Effector memory CD8-positive, alpha-beta T cell (primary cell): Measurements from ENCODE around the gene FTO.
A peak's percentile ranks its signal among the peaks of the same experiment; 100 is the strongest.

Experiments
- ATAC-seq: fragments of 150-1000 bp; cut with Tn5 transposase; replicated peaks from 2 replicates; pipeline ENCODE4 v1.10.0; 2021; ENCODE audit warnings: mild to moderate bottlenecking, moderate library complexity
- DNase-seq, 3 experiments: peaks; one replicate each; pipeline ENCODE4 v3.0.0; 2021
- H3K27ac Mint-ChIP-seq, 2 donors: one replicate each; pipeline ENCODE4 v1.8.0; 2022; ENCODE audit warnings: mild to moderate bottlenecking in 2 of 2, mixed read lengths in 2 of 2, moderate library complexity in 2 of 2
- H3K27me3 Mint-ChIP-seq, 2 donors: one replicate each; pipeline ENCODE4 v1.8.0; 2022; ENCODE audit warnings: mixed read lengths in 2 of 2
- H3K36me3 Mint-ChIP-seq: one replicate; pipeline ENCODE4 v1.8.0; 2022; ENCODE audit warnings: mild to moderate bottlenecking, moderate library complexity, mixed read lengths; ENCODE audit not compliant: insufficient read depth
- H3K4me1 Mint-ChIP-seq, 2 donors: one replicate each; pipeline ENCODE4 v1.8.0; 2022; ENCODE audit warnings: low read depth in 2 of 2, mixed read lengths in 2 of 2
- H3K4me3 Mint-ChIP-seq, 2 donors: one replicate each; pipeline ENCODE4 v1.8.0; 2022; ENCODE audit warnings: mild to moderate bottlenecking in 2 of 2, mixed read lengths in 2 of 2, moderate library complexity in 2 of 2
- H3K9me3 Mint-ChIP-seq, 2 donors: one replicate each; pipeline ENCODE4 v1.8.0; 2022; ENCODE audit warnings: mixed read lengths in 2 of 2

Gene FTO

GRCh38 chr16:53995378-53995777 is 291.4 kb downstream of the FTO start:
- H3K27ac Mint-ChIP-seq, result no peak overlapping the region

GRCh38 chr16:53996961-53997360 is 293.0 kb downstream of the FTO start:
- peaks cover 3 to 10% of the 10 kb centered on the region in 2 donors for H3K4me1 Mint-ChIP-seq
- no peak overlapping the region for H3K27ac Mint-ChIP-seq
- peaks cover under 1% of the 10 kb centered on the region for H3K36me3 Mint-ChIP-seq
- DNase-seq (no peak), ATAC-seq (no peak)
- H3K9me3 Mint-ChIP-seq, result no peaks in the 10 kb centered on the region
- no peak overlapping the region for H3K4me3 Mint-ChIP-seq
- no peaks in the 10 kb centered on the region for H3K27me3 Mint-ChIP-seq

More at GRCh38 chr16:53995378-53995777, 291.4 kb downstream of the FTO start:
- Mint-ChIP-seq H3K4me1 (peaks cover 7 to 15% of the 10 kb centered on the region in 2 donors), H3K36me3 (no peaks in the 10 kb centered on the region), H3K9me3 (no peaks in the 10 kb centered on the region), H3K4me3 (no peak overlapping the region), H3K27me3 (no peaks in the 10 kb centered on the region)
- ATAC-seq, result no peak
- no peak for DNase-seq

DNA sequence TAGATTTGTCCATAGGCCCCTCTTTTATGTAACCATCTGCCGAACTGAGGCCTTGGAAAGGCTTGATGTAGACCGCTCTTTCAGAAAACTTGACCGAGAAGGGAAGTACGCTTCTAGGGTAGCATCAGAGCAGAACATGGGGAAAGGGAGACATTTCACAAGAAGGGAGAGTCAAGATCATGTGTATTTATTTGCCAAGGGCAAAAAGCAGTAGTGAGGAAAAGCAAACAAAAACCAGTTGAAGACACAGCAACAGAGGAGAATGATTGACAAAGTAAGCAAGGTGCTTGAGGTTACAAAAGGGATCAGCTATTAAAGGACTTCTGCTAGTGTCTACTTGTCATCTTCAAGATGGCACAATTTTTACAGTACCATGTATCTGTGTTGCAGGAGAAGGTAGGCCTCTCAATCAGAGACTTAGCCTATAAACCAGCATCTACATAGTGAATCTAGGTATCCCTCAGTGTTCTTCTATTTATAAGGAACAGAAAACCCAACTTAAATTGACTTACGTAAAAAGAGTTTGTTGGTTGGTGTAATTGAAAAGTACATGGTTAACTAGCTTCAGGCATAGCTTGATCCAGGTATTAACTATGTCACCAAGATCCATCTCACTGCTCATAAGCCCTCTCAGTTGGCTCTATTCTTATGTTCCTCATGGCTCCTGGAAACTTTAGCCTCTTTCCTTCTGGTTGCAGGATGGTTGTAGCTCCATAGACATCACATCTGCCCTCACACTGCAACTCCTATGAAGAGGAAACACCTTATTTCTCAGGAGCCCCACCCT is 294.3 kb downstream of the FTO start:
- Mint-ChIP-seq H3K27ac (no peak overlapping the region), H3K4me1 (peaks cover 0 to 10% of the 10 kb centered on the region in 2 donors), H3K27me3 (no peaks in the 10 kb centered on the region), H3K4me3 (no peak overlapping the region), H3K36me3 (peaks cover 3% of the 10 kb centered on the region), H3K9me3 (no peaks in the 10 kb centered on the region)
- ATAC-seq (no peak), DNase-seq (no peak)

GRCh38 chr16:53998966-53999522 is 295.1 kb downstream of the FTO start:
- peaks cover 3% of the 10 kb centered on the region for H3K36me3 Mint-ChIP-seq
- no peaks in the 10 kb centered on the region for H3K9me3 Mint-ChIP-seq
- no peak for DNase-seq

DNA sequence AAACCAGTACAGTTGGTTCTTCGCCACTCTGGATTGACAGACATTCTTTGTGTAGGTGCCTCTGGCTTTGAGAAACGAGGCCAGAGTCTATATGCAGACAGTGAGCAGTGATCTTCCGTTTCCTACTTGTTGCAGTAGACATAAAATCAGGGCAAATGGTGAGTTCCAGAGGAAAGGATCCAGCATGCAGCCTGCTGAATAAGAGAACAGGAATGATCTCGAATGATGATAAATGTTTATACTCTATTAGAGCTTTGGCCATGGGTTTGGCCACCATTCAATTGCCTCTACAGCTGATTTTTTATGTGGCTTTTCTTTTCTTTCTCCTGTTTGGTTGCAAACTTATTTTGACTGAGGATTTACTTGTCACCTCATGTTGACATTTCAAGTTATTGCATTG is 295.9 kb downstream of the FTO start:
- Mint-ChIP-seq H3K4me3 (no peak overlapping the region), H3K27me3 (no peaks in the 10 kb centered on the region), H3K4me1 (peaks cover 0 to 9% of the 10 kb centered on the region in 2 donors), H3K27ac (no peak overlapping the region), H3K9me3 (no peaks in the 10 kb centered on the region), H3K36me3 (peaks cover 3% of the 10 kb centered on the region)
- ATAC-seq (no peak), DNase-seq (no peak)

More at GRCh38 chr16:53998966-53999522, 295.1 kb downstream of the FTO start:
- Mint-ChIP-seq H3K27ac (no peak overlapping the region), H3K4me1 (peaks cover 0 to 10% of the 10 kb centered on the region in 2 donors), H3K4me3 (no peak overlapping the region), H3K27me3 (no peaks in the 10 kb centered on the region)
- no peak for ATAC-seq

DNA sequence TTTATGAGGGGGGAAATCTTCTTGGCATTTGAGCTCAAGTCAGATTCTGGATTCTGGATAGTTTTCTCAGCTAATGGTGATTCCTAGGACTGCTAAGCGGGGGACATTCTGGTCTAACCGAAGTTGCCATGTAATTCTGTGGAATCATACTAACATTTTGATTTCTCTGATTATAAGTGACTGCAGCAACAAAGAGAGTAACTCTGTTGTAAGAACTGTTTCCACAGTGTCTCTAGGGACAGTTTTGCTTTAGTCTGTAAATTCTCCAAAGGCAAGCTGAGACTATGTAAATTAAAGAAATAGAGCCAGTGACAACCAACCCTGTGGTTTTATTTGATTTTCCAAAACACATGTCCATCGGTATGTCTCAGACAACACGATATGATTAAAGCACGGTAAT is 296.4 kb downstream of the FTO start:
- DNase-seq (no peak), ATAC-seq (no peak)
- Mint-ChIP-seq H3K27me3 (no peaks in the 10 kb centered on the region), H3K36me3 (peaks cover 3% of the 10 kb centered on the region), H3K9me3 (no peaks in the 10 kb centered on the region), H3K4me1 (peaks cover 0 to 6% of the 10 kb centered on the region in 2 donors), H3K27ac (no peak overlapping the region), H3K4me3 (no peak overlapping the region)

DNA sequence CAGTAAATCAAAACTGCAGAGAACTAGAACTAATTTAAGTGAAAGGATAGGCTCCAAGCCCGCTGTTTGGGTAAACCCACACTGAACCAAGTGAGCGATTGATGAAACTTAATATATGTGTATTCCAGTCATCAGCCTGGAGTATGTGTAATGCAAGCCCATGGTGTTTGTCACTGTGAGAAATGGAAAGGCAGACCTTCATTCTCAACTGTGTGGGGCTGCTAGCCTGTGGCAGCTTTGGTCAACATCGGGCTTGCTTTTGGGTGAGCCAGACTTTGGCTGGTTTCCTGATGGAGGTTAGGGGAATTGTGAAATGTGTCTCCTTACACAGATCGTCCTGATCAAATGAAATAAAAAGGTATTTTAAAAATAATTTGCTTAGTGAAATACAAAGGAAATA is 302.7 kb downstream of the FTO start:
- H3K4me3 Mint-ChIP-seq, result no peak overlapping the region
- H3K4me1 Mint-ChIP-seq, result no peaks in the 10 kb centered on the region
- no peak overlapping the region for H3K27ac Mint-ChIP-seq
- ATAC-seq (no peak), DNase-seq (no peak)
- H3K27me3 Mint-ChIP-seq, result no peaks in the 10 kb centered on the region
- H3K9me3 Mint-ChIP-seq, result no peaks in the 10 kb centered on the region
- H3K36me3 Mint-ChIP-seq, result peaks cover 3% of the 10 kb centered on the region

- DNase-seq, result no peak
- H3K27ac Mint-ChIP-seq, result no peak overlapping the region
- H3K36me3 Mint-ChIP-seq, result no peaks in the 10 kb centered on the region
- no peaks in the 10 kb centered on the region for H3K27me3 Mint-ChIP-seq
- no peaks in the 10 kb centered on the region for H3K4me1 Mint-ChIP-seq
- H3K4me3 Mint-ChIP-seq, result no peak overlapping the region
- no peak for ATAC-seq
- H3K9me3 Mint-ChIP-seq, result peaks cover 0 to 3% of the 10 kb centered on the region in 2 donors
Measured at GRCh38 chr16:54007504-54007903, 303.5 kb downstream of the FTO start.

DNA sequence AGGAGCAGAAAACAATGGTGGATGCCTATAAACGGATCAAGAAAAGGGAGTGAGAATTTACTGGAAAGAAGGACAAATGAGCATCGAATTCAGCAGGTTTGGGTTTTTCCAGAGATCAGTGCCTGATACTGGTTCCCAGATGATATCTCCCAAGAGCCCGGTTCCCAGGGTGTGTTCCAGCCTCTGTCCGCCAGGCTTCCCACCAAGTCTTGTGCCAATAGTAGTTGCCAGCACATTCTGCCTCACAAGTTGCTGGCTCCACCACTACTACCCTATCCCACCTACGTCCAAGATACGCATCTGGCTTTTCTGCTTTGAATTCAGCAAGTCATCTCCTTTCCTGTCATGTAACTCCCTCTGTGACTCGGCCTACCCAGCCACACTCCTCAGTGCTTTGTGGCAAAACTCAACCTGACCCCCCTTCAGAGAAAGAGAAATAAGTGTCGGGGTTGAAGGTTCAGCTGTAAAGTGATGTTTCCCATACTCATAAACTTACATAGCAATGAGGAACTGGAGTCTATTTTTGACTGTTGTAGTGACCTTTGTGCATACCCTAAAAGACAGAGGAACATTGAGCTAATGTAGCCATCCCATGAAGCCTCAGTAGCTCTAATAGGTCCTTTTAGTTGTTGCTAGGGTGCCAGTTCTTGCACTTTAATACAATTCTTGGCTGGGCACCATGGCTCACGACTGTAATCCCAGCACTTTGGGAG is 305.7 kb downstream of the FTO start:
- Mint-ChIP-seq H3K36me3 (no peaks in the 10 kb centered on the region), H3K27me3 (no peaks in the 10 kb centered on the region), H3K9me3 (peaks cover 3 to 7% of the 10 kb centered on the region in 2 donors), H3K27ac (peak overlapping the region in 1 of 2 donors; percentile 46), H3K4me3 (no peak overlapping the region), H3K4me1 (peaks cover 0 to 2% of the 10 kb centered on the region in 2 donors)
- no peak for ATAC-seq
- DNase-seq, result no peak

- H3K4me3 Mint-ChIP-seq, result no peak overlapping the region
- peaks cover 3 to 13% of the 10 kb centered on the region in 2 donors for H3K9me3 Mint-ChIP-seq
- peaks cover 0 to 2% of the 10 kb centered on the region in 2 donors for H3K4me1 Mint-ChIP-seq
- H3K27ac Mint-ChIP-seq, result no peak overlapping the region
- DNase-seq (no peak), ATAC-seq (no peak)
- H3K27me3 Mint-ChIP-seq, result no peaks in the 10 kb centered on the region
- peaks cover 4% of the 10 kb centered on the region for H3K36me3 Mint-ChIP-seq
Measured at GRCh38 chr16:54015147-54015546, 311.2 kb downstream of the FTO start.

GRCh38 chr16:54022362-54022761 is 318.4 kb downstream of the FTO start:
- Mint-ChIP-seq H3K27me3 (no peaks in the 10 kb centered on the region), H3K36me3 (no peaks in the 10 kb centered on the region)

GRCh38 chr16:54026456-54026855 is 322.5 kb downstream of the FTO start:
- ATAC-seq, result no peak
- DNase-seq, result no peak
- Mint-ChIP-seq H3K27me3 (no peaks in the 10 kb centered on the region), H3K36me3 (no peaks in the 10 kb centered on the region), H3K4me3 (no peak overlapping the region), H3K4me1 (no peaks in the 10 kb centered on the region), H3K9me3 (peaks cover 0 to 3% of the 10 kb centered on the region in 2 donors), H3K27ac (no peak overlapping the region)

More at GRCh38 chr16:54022362-54022761, 318.4 kb downstream of the FTO start:
- Mint-ChIP-seq H3K4me1 (no peaks in the 10 kb centered on the region), H3K4me3 (no peak overlapping the region), H3K27ac (no peak overlapping the region), H3K9me3 (peaks cover 0 to 6% of the 10 kb centered on the region in 2 donors)
- ATAC-seq (no peak), DNase-seq (no peak)

- no peak overlapping the region for H3K4me3 Mint-ChIP-seq
- no peaks in the 10 kb centered on the region for H3K4me1 Mint-ChIP-seq
- H3K27me3 Mint-ChIP-seq, result no peaks in the 10 kb centered on the region
- no peaks in the 10 kb centered on the region for H3K36me3 Mint-ChIP-seq
- no peak overlapping the region for H3K27ac Mint-ChIP-seq
- DNase-seq, result no peak
- H3K9me3 Mint-ChIP-seq, result peaks cover 0 to 5% of the 10 kb centered on the region in 2 donors
- ATAC-seq, result no peak
Measured at GRCh38 chr16:54027062-54027461, 323.1 kb downstream of the FTO start.
